Activated CD8-positive, alpha-beta memory T cell treated with anti-CD3 and anti-CD28 coated beads for 24 hours (primary cell): Measurements from ENCODE around the gene NAPEPLD.
"Not testable (repeated sequence)": the region's sequence is repeated elsewhere in the genome, so short reads cannot be mapped to it uniquely, and the experiment has no call there.

Source experiments
- DNase-seq: peaks from one replicate; pipeline ENCODE4 v3.0.0-alpha.2; 2020

Gene NAPEPLD

DNA sequence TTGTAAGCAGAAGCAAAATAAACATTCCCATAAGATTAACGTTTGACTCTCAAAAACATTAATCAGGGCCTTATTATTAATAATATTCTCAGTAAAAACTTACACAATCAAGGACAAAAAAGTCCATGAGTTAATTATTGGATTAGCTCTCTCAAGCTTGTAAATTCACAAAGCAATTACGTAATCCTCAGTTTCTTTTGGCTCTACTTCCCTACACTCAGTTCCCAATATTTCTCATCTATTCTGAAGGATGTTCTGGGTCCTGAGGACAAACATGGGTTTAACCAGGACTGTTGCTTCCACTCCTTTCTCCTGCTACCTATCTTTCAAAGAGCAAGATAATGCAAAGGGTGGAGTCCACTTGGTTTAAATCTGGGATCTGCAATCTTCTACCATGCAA, 89.4 kb downstream of the NAPEPLD start:
- no peak for DNase-seq

DNA sequence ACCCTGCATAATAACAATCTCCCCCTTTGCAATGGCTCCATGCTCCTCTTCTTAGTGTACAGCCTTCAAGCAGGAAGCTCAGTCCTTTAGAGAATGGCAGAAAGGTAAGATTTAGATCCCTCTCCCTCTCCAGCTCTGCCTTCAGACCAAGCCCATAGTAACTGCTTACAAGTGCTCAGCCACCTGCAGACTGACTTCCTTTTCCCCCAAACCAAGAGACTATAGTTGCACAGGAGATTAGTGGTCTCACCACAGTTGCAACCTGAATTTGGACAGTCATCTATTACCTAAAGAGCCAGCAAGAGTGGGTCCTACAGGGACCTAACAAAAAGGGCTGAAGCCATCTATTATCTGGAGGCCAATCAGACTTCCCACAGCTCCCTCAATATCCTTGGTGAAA, 90.8 kb downstream of the NAPEPLD start:
- DNase-seq = no peak

DNA sequence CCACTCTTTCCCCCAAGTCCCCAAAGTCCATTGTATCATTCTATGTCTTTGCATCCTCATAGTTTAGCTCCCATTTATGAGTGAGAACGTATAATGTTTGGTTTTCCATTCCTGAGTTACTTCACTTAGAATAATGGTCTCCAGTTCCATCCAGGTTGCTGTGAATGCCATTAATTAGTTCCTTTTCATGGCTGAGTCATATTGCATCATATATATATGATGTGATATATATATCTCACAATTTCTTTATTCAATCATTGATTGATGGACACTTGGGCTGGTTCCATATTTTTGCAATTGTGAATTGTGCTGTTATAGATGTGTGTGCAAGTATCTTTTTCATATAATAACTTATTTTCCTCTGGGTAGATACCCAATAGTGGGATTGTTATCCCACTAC, 92.9 kb downstream of the NAPEPLD start:
- not testable (repeated sequence) for DNase-seq

DNA sequence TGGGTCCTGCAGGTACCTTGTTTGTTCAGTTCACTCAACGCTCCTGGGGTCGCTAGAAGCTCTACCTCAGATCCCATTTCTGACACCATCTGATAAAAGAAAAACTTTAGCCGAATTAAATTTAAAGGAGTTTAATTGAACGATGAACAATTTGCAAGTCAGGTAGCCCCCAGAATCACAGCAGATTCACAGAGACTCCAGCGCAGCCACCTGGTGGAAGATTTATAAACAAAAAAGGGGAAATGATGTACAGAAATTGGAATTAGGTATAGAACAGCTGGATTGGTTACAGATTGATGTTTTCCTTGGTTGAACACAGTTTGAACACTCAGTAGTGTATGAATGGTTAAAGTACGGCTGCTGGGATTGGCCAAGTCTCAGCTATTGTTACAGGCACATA, 97.4 kb downstream of the NAPEPLD start:
- no peak for DNase-seq
